Keratinocyte (primary cell): ENCODE results near the gene MEF2B. TPM values are rescaled to one million over a fixed set of nuclear protein-coding genes. Genes with fewer than 3 reads are reported as not detected.

Source experiments
- DNase-seq: peaks from one replicate; pipeline ENCODE4 v3.0.0-alpha.2; 2011; ENCODE audit warnings: low read depth, missing footprints, low spot score
- FAIRE-seq: peaks from 2 replicates; lab custom pipeline; 2011; peaks lifted over from hg19 to GRCh38; lab: Jason Lieb, UNC
- H2AFZ ChIP-seq: 2 replicates; pipeline ENCODE4 v1.6.0; 2012; ENCODE audit warnings: low read length, control low read depth, inconsistent platforms; ENCODE audit not compliant: control insufficient read depth
- H3K27ac ChIP-seq: 2 replicates; pipeline ENCODE4 v1.5.1; 2011; ENCODE audit warnings: low read length; ENCODE audit not compliant: control insufficient read depth, insufficient read depth
- H3K27me3 ChIP-seq: 3 replicates; pipeline ENCODE4 v1.6.0; 2011; ENCODE audit warnings: low read length; ENCODE audit not compliant: control insufficient read depth, insufficient read depth; ENCODE audit errors: extremely low read depth
- H3K36me3 ChIP-seq, 2 experiments: 2 replicates in 1 of 2; 3 replicates in 1 of 2; pipeline ENCODE4 v1.5.1; 2011; ENCODE audit warnings: low read length in 2 of 2, mild to moderate bottlenecking in 1 of 2; ENCODE audit not compliant: control insufficient read depth in 2 of 2, insufficient read depth in 2 of 2; ENCODE audit errors: extremely low read depth in 1 of 2
- H3K4me1 ChIP-seq: 3 replicates; pipeline ENCODE4 v1.5.1; 2011; ENCODE audit warnings: low read length; ENCODE audit not compliant: control insufficient read depth, insufficient read depth; ENCODE audit errors: extremely low read depth
- H3K4me2 ChIP-seq: 3 replicates; pipeline ENCODE4 v1.6.0; 2011; ENCODE audit warnings: low read depth, low read length; ENCODE audit not compliant: control insufficient read depth, insufficient read depth; ENCODE audit errors: extremely low read depth
- H3K4me3 ChIP-seq, 3 experiments: fragments of 200-600 bp in 1 of 3; sonication (generic) in 1 of 3; 2 replicates in 2 of 3; 3 replicates in 1 of 3; pipeline ENCODE4 v1.5.1; 2011 to 2016; ENCODE audit warnings: low read length in 3 of 3, mild to moderate bottlenecking in 3 of 3, control low read depth in 2 of 3, inconsistent platforms in 1 of 3, low read depth in 1 of 3, mixed read lengths in 1 of 3, mixed run types in 1 of 3, moderate library complexity in 1 of 3; ENCODE audit not compliant: control insufficient read depth in 2 of 3, insufficient read depth in 2 of 3; ENCODE audit errors: extremely low read depth in 1 of 3
- H3K79me2 ChIP-seq: 2 replicates; pipeline ENCODE4 v1.6.0; 2012; ENCODE audit warnings: low read length; ENCODE audit not compliant: control insufficient read depth, insufficient read depth
- H3K9ac ChIP-seq: 3 replicates; pipeline ENCODE4 v1.6.0; 2011; ENCODE audit warnings: low read length; ENCODE audit not compliant: control insufficient read depth, insufficient read depth; ENCODE audit errors: extremely low read depth
- H3K9me1 ChIP-seq: 3 replicates; pipeline ENCODE4 v1.6.0; 2011; ENCODE audit warnings: low read length; ENCODE audit not compliant: control insufficient read depth, insufficient read depth; ENCODE audit errors: extremely low read depth
- H3K9me3 ChIP-seq: 2 replicates; pipeline ENCODE4 v1.5.1; 2012; ENCODE audit warnings: low read depth, low read length; ENCODE audit not compliant: control insufficient read depth
- H4K20me1 ChIP-seq: 3 replicates; pipeline ENCODE4 v1.6.0; 2011; ENCODE audit warnings: low read length; ENCODE audit not compliant: control insufficient read depth, insufficient read depth; ENCODE audit errors: extremely low read depth
- CTCF ChIP-seq, 3 experiments: IDR thresholded peaks in 1 of 3; conservative IDR thresholded peaks in 1 of 3; optimal IDR thresholded peaks in 1 of 3; 2 replicates in 2 of 3; 3 replicates in 1 of 3; pipeline versions ENCODE3 to v1.5.1; 2011; ENCODE audit warnings: low read length in 3 of 3, mild to moderate bottlenecking in 3 of 3, moderate library complexity in 2 of 3, control low read depth in 1 of 3, inconsistent platforms in 1 of 3; ENCODE audit not compliant: insufficient read depth in 2 of 3; ENCODE audit errors: extremely low read depth in 1 of 3
- EZH2 ChIP-seq: IDR thresholded peaks from one replicate; pipeline ENCODE4 v1.6.1; 2012; ENCODE audit warnings: inconsistent platforms, mild to moderate bottlenecking, low read length, moderate library complexity
- dilution Hi-C: fragments of 300-500 bp; cut with MboI; formaldehyde crosslinking; loops from one replicate; pipeline ENCODE4 v1.7.0; 2020; ENCODE audit warnings: low sequenced_read_pairs; ENCODE audit not compliant: extremely low pct_ligation_motif_present
- polyA plus RNA-seq, 5 experiments: library from polyadenylated mRNA; depleted of rRNA in 3 of 5; stranded (reverse) in 3 of 5; stranded (forward) in 1 of 5; unstranded in 1 of 5; fragments of >200 nt; gene quantifications; 1 replicate in 1 of 5; 2 replicates in 3 of 5; 3 replicates in 1 of 5; pipeline versions ENCODE4 v1.2.1 to v1.2.3, GENCODE V29; 2011 to 2012; ENCODE audit warnings: missing spikeins in 2 of 5, low read depth in 1 of 5, low replicate concordance in 1 of 5

The MEF2B gene
- polyA plus RNA-seq, 1 donor (not counting 4 experiments of a cell fraction or from before 2014, with no cell fraction given), result 0.05 TPM

GRCh38 chr19:19157808-19158207 is 12.3 kb downstream of the MEF2B start:
- H3K4me2 ChIP-seq, result no peak overlapping the region
- H3K79me2 ChIP-seq, result no peaks in the 10 kb centered on the region
- no peaks in the 10 kb centered on the region for H3K27me3 ChIP-seq
- H3K36me3 ChIP-seq, result no peaks in the 10 kb centered on the region
- H3K4me1 ChIP-seq, result no peaks in the 10 kb centered on the region
- TF ChIP-seq EZH2 (no peak), CTCF (optimal IDR thresholded peaks at IDR 0.05 in 1 of 3, IDR thresholded peaks at IDR 0.05 in 1 of 3, conservative IDR thresholded peaks at IDR 0.05 in 1 of 3; ENCODE audit: extremely low read depth in 1 of 3, insufficient read depth in 2 of 3, low read length in 3 of 3) (no peak)
- no peaks in the 10 kb centered on the region for H4K20me1 ChIP-seq
- no peak overlapping the region for H2AFZ ChIP-seq
- H3K9me1 ChIP-seq, result no peaks in the 10 kb centered on the region
- no peak overlapping the region for H3K27ac ChIP-seq
- FAIRE-seq, result no peak
- no peaks in the 10 kb centered on the region for H3K9me3 ChIP-seq
- dilution Hi-C loops, result no loop called here
- H3K4me3 ChIP-seq, result no peak overlapping the region
- H3K9ac ChIP-seq, result no peak overlapping the region
- DNase-seq, result no peak

- no peaks in the 10 kb centered on the region for H3K9me1 ChIP-seq
- no peak overlapping the region for H3K4me2 ChIP-seq
- dilution Hi-C loops, result no loop called here
Observed at GRCh38 chr19:19155495-19156219, 14.4 kb downstream of the MEF2B start.

More at GRCh38 chr19:19155495-19156219, 14.4 kb downstream of the MEF2B start:
- Histone ChIP-seq H3K4me1 (no peaks in the 10 kb centered on the region), H3K27me3 (no peaks in the 10 kb centered on the region), H3K4me3 (no peak overlapping the region), H3K27ac (no peak overlapping the region), H4K20me1 (no peaks in the 10 kb centered on the region), H3K9me3 (no peaks in the 10 kb centered on the region), H3K9ac (no peak overlapping the region), H2AFZ (no peak overlapping the region), H3K79me2 (no peaks in the 10 kb centered on the region), H3K36me3 (no peaks in the 10 kb centered on the region)
- no peak for DNase-seq
- TF ChIP-seq CTCF (optimal IDR thresholded peaks at IDR 0.05 in 1 of 3, IDR thresholded peaks at IDR 0.05 in 1 of 3, conservative IDR thresholded peaks at IDR 0.05 in 1 of 3; ENCODE audit: extremely low read depth in 1 of 3, insufficient read depth in 2 of 3, low read length in 3 of 3), result no peak
- TF ChIP-seq EZH2, result no peak
- FAIRE-seq, result no peak
